HepG2 (cell line): Measurements from ENCODE around the gene WDR19. TPM values are rescaled to one million over a fixed set of nuclear protein-coding genes. Genes with fewer than 3 reads are reported as not detected.

Experiments
- ATAC-seq: fragments of 200-7000 bp; cut with Tn5 transposase; 3 replicates; pipeline ENCODE4 v1.9.1; 2020; ENCODE audit warnings: mild to moderate bottlenecking, moderate library complexity
- BruUV-seq: library from RNA; stranded (reverse); fragments of 400-500 nt; replicated peaks from 2 replicates; lab custom pipeline; 2021; lab: Mats Ljungman, UMichigan
- CTCF ChIA-PET: fragments of 300-600 bp; formaldehyde crosslinking; extraction: SDS; loops from one replicate; lab custom pipeline; 2021; ENCODE audit warnings: low total read pairs, inconsistent platforms, low intra/inter-chr PET ratio; lab: Yijun Ruan, JAX
- POLR2A ChIA-PET: fragments of 350-600 bp; sonication (Branson Sonifier 250); formaldehyde crosslinking; loops from one replicate; lab custom pipeline; 2020; ENCODE audit warnings: antibody characterized with exemption, inconsistent platforms; lab: Yijun Ruan, JAX
- DNase-seq: peaks from one replicate; pipeline ENCODE4 v3.0.0-alpha.2; 2015; ENCODE audit warnings: low spot score
- FAIRE-seq: peaks from 3 replicates; lab custom pipeline; 2011; peaks lifted over from hg19 to GRCh38; lab: Jason Lieb, UNC
- H2AFZ ChIP-seq: one replicate; pipeline ENCODE4 v1.6.1; 2011; ENCODE audit warnings: low read length, inconsistent platforms
- H3K27ac ChIP-seq: fragments of 300-600 bp; 3 replicates; pipeline ENCODE4 v1.8.0; 2011; ENCODE audit warnings: mixed run types, mild to moderate bottlenecking, mixed read lengths, low read length, inconsistent platforms; ENCODE audit not compliant: insufficient read depth; ENCODE audit errors: extremely low read length
- H3K27me3 ChIP-seq, 2 experiments: fragments of 200-600 bp in 1 of 2; 2 replicates in 1 of 2; 3 replicates in 1 of 2; pipeline versions ENCODE4 v1.6.0 to v1.8.0; 2011; ENCODE audit warnings: low read length in 2 of 2, mild to moderate bottlenecking in 2 of 2, moderate library complexity in 2 of 2, inconsistent platforms in 1 of 2; ENCODE audit not compliant: insufficient read depth in 2 of 2, control insufficient read depth in 1 of 2
- H3K36me3 ChIP-seq, 2 experiments: fragments of 200-600 bp in 1 of 2; replicated peaks in 1 of 2; 2 replicates in 1 of 2; 3 replicates in 1 of 2; pipeline versions ENCODE4 v1.5.1 to v1.8.0; 2011; ENCODE audit warnings: low read length in 2 of 2, inconsistent platforms in 1 of 2; ENCODE audit not compliant: insufficient read depth in 2 of 2, control insufficient read depth in 1 of 2
- H3K4me1 ChIP-seq: 2 replicates; pipeline ENCODE4 v1.5.1; 2012; ENCODE audit warnings: low read length, inconsistent platforms; ENCODE audit not compliant: insufficient read depth
- H3K4me2 ChIP-seq: 2 replicates; pipeline ENCODE4 v1.6.0; 2011; ENCODE audit warnings: low read depth, low read length, inconsistent platforms
- H3K4me3 ChIP-seq, 3 experiments: fragments of 200-600 bp in 1 of 3; sonication (generic), shearing (Covaris generic) in 1 of 3; replicated peaks in 1 of 3; 2 replicates each; pipeline ENCODE4 v1.5.1; 2011 to 2016; ENCODE audit warnings: low read length in 3 of 3, inconsistent platforms in 2 of 3, low read depth in 2 of 3, mild to moderate bottlenecking in 2 of 3, control low read depth in 1 of 3, mixed read lengths in 1 of 3; ENCODE audit not compliant: insufficient read depth in 1 of 3
- H3K79me2 ChIP-seq: one replicate; pipeline ENCODE4 v1.6.1; 2011; ENCODE audit warnings: low read length, inconsistent platforms; ENCODE audit not compliant: insufficient read depth
- H3K9ac ChIP-seq: 2 replicates; pipeline ENCODE4 v1.6.0; 2011; ENCODE audit warnings: mild to moderate bottlenecking, low read depth, low read length, inconsistent platforms; ENCODE audit not compliant: insufficient read depth
- H3K9me3 ChIP-seq: 2 replicates; pipeline ENCODE4 v1.5.1; 2012; ENCODE audit warnings: mild to moderate bottlenecking, low read length
- H4K20me1 ChIP-seq: 2 replicates; pipeline ENCODE4 v1.6.0; 2011; ENCODE audit warnings: inconsistent platforms, mild to moderate bottlenecking, low read length, moderate library complexity; ENCODE audit not compliant: insufficient read depth
- AHDC1 ChIP-seq: sonication (generic); formaldehyde crosslinking; IDR thresholded peaks from 2 replicates; pipeline ENCODE4 v1.5.1; 2020; ENCODE audit warnings: mild to moderate bottlenecking, missing genetic modification reagents, borderline replicate concordance
- CENPX ChIP-seq: sonication (generic); formaldehyde crosslinking; IDR thresholded peaks from 2 replicates; pipeline ENCODE4 v1.9.0; 2021; ENCODE audit warnings: mild to moderate bottlenecking, missing genetic modification reagents, moderate library complexity
- DDIT3 ChIP-seq: sonication (generic); formaldehyde crosslinking; IDR thresholded peaks from 2 replicates; pipeline ENCODE4 v1.4.0; 2020; ENCODE audit warnings: mild to moderate bottlenecking, missing genetic modification reagents
- DMAP1 ChIP-seq: IDR thresholded peaks from 2 replicates; pipeline ENCODE4 v1.6.1; 2016
- GLMP ChIP-seq: sonication (generic); formaldehyde crosslinking; IDR thresholded peaks from 2 replicates; pipeline ENCODE4 v1.9.0; 2021; ENCODE audit warnings: missing genetic modification reagents, mild to moderate bottlenecking, borderline replicate concordance
- HNF4A ChIP-seq: sonication (generic); formaldehyde crosslinking; IDR thresholded peaks from 2 replicates; pipeline ENCODE4 v1.4.0; 2020; ENCODE audit warnings: missing genetic modification reagents
- MEIS1 ChIP-seq: sonication (generic); formaldehyde crosslinking; IDR thresholded peaks from 2 replicates; pipeline ENCODE4 v1.9.0; 2021; ENCODE audit warnings: mild to moderate bottlenecking, missing genetic modification reagents, moderate library complexity, borderline replicate concordance
- RARG ChIP-seq: sonication (generic); formaldehyde crosslinking; IDR thresholded peaks from 2 replicates; pipeline ENCODE4 v1.4.0; 2020; ENCODE audit warnings: low read depth, mild to moderate bottlenecking, missing genetic modification reagents
- THAP8 ChIP-seq: sonication (generic); formaldehyde crosslinking; IDR thresholded peaks from 2 replicates; pipeline ENCODE4 v1.5.1; 2020; ENCODE audit warnings: missing genetic modification reagents, mild to moderate bottlenecking, borderline replicate concordance
- UBTF ChIP-seq: sonication (generic); formaldehyde crosslinking; IDR thresholded peaks from 2 replicates; pipeline ENCODE4 v1.4.0; 2020; ENCODE audit warnings: mild to moderate bottlenecking, missing genetic modification reagents
- ZFYVE20 ChIP-seq: sonication (generic); formaldehyde crosslinking; IDR thresholded peaks from 2 replicates; pipeline ENCODE4 v1.8.0; 2023; ENCODE audit warnings: low read depth, mild to moderate bottlenecking, moderate library complexity, missing genetic modification reagents, borderline replicate concordance
- ZNF382 ChIP-seq: sonication (generic); formaldehyde crosslinking; IDR thresholded peaks from 2 replicates; pipeline ENCODE4 v1.5.0; 2020; ENCODE audit warnings: missing genetic modification reagents, mild to moderate bottlenecking, borderline replicate concordance
- ZNF619 ChIP-seq: sonication (generic); formaldehyde crosslinking; IDR thresholded peaks from 2 replicates; pipeline ENCODE4 v1.4.0; 2020; ENCODE audit warnings: mild to moderate bottlenecking, missing genetic modification reagents
- ZNF7 ChIP-seq: IDR thresholded peaks from 2 replicates; pipeline ENCODE4 v1.6.1; 2016; ENCODE audit warnings: missing biosample characterization, missing genetic modification reagents
- ZSCAN20 ChIP-seq: sonication (generic); formaldehyde crosslinking; IDR thresholded peaks from 2 replicates; pipeline ENCODE4 v1.4.0; 2020; ENCODE audit warnings: missing genetic modification reagents, mild to moderate bottlenecking, borderline replicate concordance
- WGBS: methylation state at CpG from one replicate; pipeline ENCODE4 v1.1.6; 2017; ENCODE audit warnings: low lambda C conversion rate; 5-methylcytosine and 5-hydroxymethylcytosine counted together
- in situ Hi-C: cut with HindIII; loops from 2 replicates; pipeline ENCODE4 v1.10.0; 2017; ENCODE audit warnings: low pct_unique_long_range_greater_than_20kb; ENCODE audit not compliant: extremely low pct_ligation_motif_present
- intact Hi-C: fragments of 100-400 bp; cut with micrococcal nuclease; formaldehyde crosslinking; loops from one replicate; pipeline ENCODE4 v1.10.0; 2022; ENCODE audit not compliant: unreplicated experiment
- polyA plus RNA-seq, 8 experiments: library from polyadenylated mRNA; depleted of rRNA in 3 of 8; stranded (reverse) in 7 of 8; unstranded in 1 of 8; fragments of >200 nt; fragmentation: Illumina TruSeq in 4 of 8; extraction: Trizol in 4 of 8; gene quantifications; 2 replicates each; pipeline versions ENCODE4 v1.2.1 to v1.2.3, GENCODE V29; 2011 to 2016; ENCODE audit warnings: low read depth in 4 of 8, missing spikeins in 1 of 8, mixed read lengths in 1 of 8; ENCODE audit not compliant: insufficient read depth in 1 of 8
- total RNA-seq, 5 experiments: library from RNA; depleted of rRNA; stranded (reverse); fragments of >200 nt; fragmentation: Illumina TruSeq; extraction: Trizol; gene quantifications; 2 replicates each; pipeline ENCODE4 v1.2.3, GENCODE V29; 2016; ENCODE audit warnings: low read depth in 1 of 5

WDR19 gene
- total and polyA plus RNA-seq, 2 of the 13 experiments (the other 11 are each of a cell fraction or from before 2014, with no cell fraction given) = 22.9 to 34.1 TPM

- no peak overlapping the region for H3K9ac ChIP-seq
- DNase-seq (no peak), FAIRE-seq (no peak), ATAC-seq (no peak)
- in situ Hi-C loops (no loop called here), intact Hi-C loops (no loop called here)
- H3K36me3 ChIP-seq = peaks cover 2 to 4% of the 10 kb centered on the region in 2 experiments; a peak in 2 of 5 replicates
- ChIA-PET POLR2A (no interaction called here), CTCF (no interaction called here)
- H4K20me1 ChIP-seq = no peaks in the 10 kb centered on the region
- H3K9me3 ChIP-seq = no peaks in the 10 kb centered on the region
- no peak overlapping the region for H3K27ac ChIP-seq
- H3K4me3 ChIP-seq = no peak overlapping the region
- H2AFZ ChIP-seq = no peak overlapping the region
- H3K4me1 ChIP-seq = peaks cover 8% of the 10 kb centered on the region
- no TSS peak for BruUV-seq
- H3K27me3 ChIP-seq = no peaks in the 10 kb centered on the region
- WGBS = 88% methylated on average over 2 of the region's 2 CpGs
- no peak overlapping the region for H3K4me2 ChIP-seq
- no peaks in the 10 kb centered on the region for H3K79me2 ChIP-seq
- TF ChIP-seq ZNF382 (CRISPR knock-in tag) (no peak), CENPX (CRISPR knock-in tag) (no peak), THAP8 (CRISPR knock-in tag) (no peak), DMAP1 (no peak), AHDC1 (no peak), GLMP (CRISPR knock-in tag) (no peak), ZFYVE20 (CRISPR knock-in tag) (no peak), MEIS1 (CRISPR knock-in tag) (no peak), ZNF619 (no peak), UBTF (CRISPR knock-in tag) (no peak), RARG (CRISPR knock-in tag) (no peak), ZSCAN20 (no peak), ZNF7 (CRISPR knock-in tag) (no peak), HNF4A (no peak), DDIT3 (CRISPR knock-in tag) (no peak)
Observed at GRCh38 chr4:39263895-39264294, 81.6 kb downstream of the WDR19 start.
